Measurements from ENCODE around the gene TXN2.
"Not testable (repeated sequence)": the region's sequence is repeated elsewhere in the genome, so short reads cannot be mapped to it uniquely, and the experiment has no call there.

Gene TXN2

GRCh38 chr22:36425977-36426523 lies 55.4 kb downstream of the TXN2 start:
- no peak for DNase-seq

- no peak for DNase-seq
Observed at GRCh38 chr22:36424901-36425579, 56.4 kb downstream of the TXN2 start.

- not testable (repeated sequence) for DNase-seq
Observed at GRCh38 chr22:36424466-36424865, 57.0 kb downstream of the TXN2 start.

GRCh38 chr22:36423461-36424404 lies 57.7 kb downstream of the TXN2 start:
- DNase-seq = no peak

GRCh38 chr22:36422287-36423014 lies 59.0 kb downstream of the TXN2 start:
- no peak for DNase-seq

GRCh38 chr22:36419912-36420882 lies 61.2 kb downstream of the TXN2 start:
- DNase-seq = no peak

GRCh38 chr22:36419177-36419911 lies 62.1 kb downstream of the TXN2 start:
- peak; percentile 31 for DNase-seq

DNA sequence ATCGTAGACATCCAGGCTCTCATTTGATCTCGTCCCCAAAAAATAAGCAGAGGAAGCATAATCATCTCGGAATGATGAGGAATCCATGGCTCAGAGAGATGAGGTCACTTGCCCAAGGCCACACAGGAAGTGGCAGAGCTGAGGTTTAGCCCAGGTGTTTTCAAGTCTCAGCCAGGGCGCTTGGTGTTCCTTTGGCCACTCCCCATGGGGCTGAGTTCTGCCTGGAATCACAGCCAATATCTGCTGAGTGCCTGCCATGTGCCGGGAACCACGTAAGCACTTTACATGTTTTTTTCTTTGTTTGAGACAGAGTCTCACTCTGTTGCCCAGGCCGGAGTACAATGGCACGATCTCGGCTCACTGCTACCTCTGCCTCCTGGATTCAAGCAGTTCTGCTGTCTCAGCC lies 64.2 kb downstream of the TXN2 start:
- no peak for DNase-seq

All from CD4-positive, alpha-beta T cell treated with Interleukin-21 for 1 hour (primary cell).